CD1c-positive myeloid dendritic cell (primary cell): ENCODE results near the gene HUNK.
A peak's percentile ranks its signal among the peaks of the same experiment; 100 is the strongest.
"Not testable (repeated sequence)": the region's sequence is repeated elsewhere in the genome, so short reads cannot be mapped to it uniquely, and the experiment has no call there.

Experiments used
- DNase-seq: peaks from one replicate; pipeline ENCODE4 v3.0.0-alpha.2; 2016; ENCODE audit errors: extremely low spot score

Gene HUNK

GRCh38 chr21:31870472-31871193 is 2.2 kb upstream of the HUNK start:
- DNase-seq, result no peak

- DNase-seq, result not testable (repeated sequence)
Measured at GRCh38 chr21:31871371-31871770, 1.4 kb upstream of the HUNK start.

GRCh38 chr21:31872072-31872451 is 758 bp upstream of the HUNK start:
- DNase-seq, result no peak

GRCh38 chr21:31873275-31873695 is 465 bp downstream of the HUNK start:
- DNase-seq, result no peak

GRCh38 chr21:31873696-31874599 is 1.1 kb downstream of the HUNK start:
- peak; percentile 21 for DNase-seq

- no peak for DNase-seq
Measured at GRCh38 chr21:31874812-31875212, 2.0 kb downstream of the HUNK start.

- DNase-seq, result no peak
Measured at GRCh38 chr21:31875496-31876015, 2.7 kb downstream of the HUNK start.

GRCh38 chr21:31877463-31877957 is 4.7 kb downstream of the HUNK start:
- DNase-seq, result no peak

- DNase-seq, result no peak
Measured at GRCh38 chr21:31878831-31879230, 6.0 kb downstream of the HUNK start.

- no peak for DNase-seq
Measured at GRCh38 chr21:31879241-31879650, 6.4 kb downstream of the HUNK start.

- DNase-seq, result no peak
Measured at GRCh38 chr21:31879911-31880310, 7.1 kb downstream of the HUNK start.

GRCh38 chr21:31880816-31881215 is 8.0 kb downstream of the HUNK start:
- no peak for DNase-seq

- no peak for DNase-seq
Measured at GRCh38 chr21:31882711-31883110, 9.9 kb downstream of the HUNK start.

- DNase-seq, result no peak
Measured at GRCh38 chr21:31885146-31885545, 12.3 kb downstream of the HUNK start.

GRCh38 chr21:31886915-31887314 is 14.1 kb downstream of the HUNK start:
- DNase-seq, result no peak

GRCh38 chr21:31887391-31887841 is 14.6 kb downstream of the HUNK start:
- DNase-seq, result no peak

- no peak for DNase-seq
Measured at GRCh38 chr21:31888936-31889371, 16.1 kb downstream of the HUNK start.

- DNase-seq, result no peak
Measured at GRCh38 chr21:31889460-31889859, 16.6 kb downstream of the HUNK start.

- DNase-seq, result no peak
Measured at GRCh38 chr21:31892686-31893085, 19.9 kb downstream of the HUNK start.

- no peak for DNase-seq
Measured at GRCh38 chr21:31893851-31894415, 21.1 kb downstream of the HUNK start.

- DNase-seq, result no peak
Measured at GRCh38 chr21:31894457-31894856, 21.6 kb downstream of the HUNK start.
